ENCODE data around the gene NCBP2L. TPM values are rescaled to one million over a fixed set of nuclear protein-coding genes. Genes with fewer than 3 reads are reported as not detected.

NCBP2L gene
- total RNA-seq, 1 donor from 2014 or later, result not detected

- H3K4me3 ChIP-seq (ENCODE audit: low read depth, low read length), result no peak overlapping the region
- TF ChIP-seq CTCF (conservative IDR thresholded peaks at IDR 0.05; ENCODE audit: low read depth, low read length), result no peak
- no peak for DNase-seq (ENCODE audit: low read depth)
Observed at GRCh38 chrX:107752043-107752442, 25.5 kb upstream of the NCBP2L start.

GRCh38 chrX:107752714-107753113, 24.8 kb upstream of the NCBP2L start:
- no peak for DNase-seq (ENCODE audit: low read depth)
- H3K4me3 ChIP-seq (ENCODE audit: low read depth, low read length), result no peak overlapping the region
- no peak for TF ChIP-seq CTCF (conservative IDR thresholded peaks at IDR 0.05; ENCODE audit: low read depth, low read length)

- DNase-seq (ENCODE audit: low read depth), result no peak
- TF ChIP-seq CTCF (conservative IDR thresholded peaks at IDR 0.05; ENCODE audit: low read depth, low read length), result no peak
- no peak overlapping the region for H3K4me3 ChIP-seq (ENCODE audit: low read depth, low read length)
Observed at GRCh38 chrX:107753187-107753586, 24.3 kb upstream of the NCBP2L start.

- no peak for TF ChIP-seq CTCF (conservative IDR thresholded peaks at IDR 0.05; ENCODE audit: low read depth, low read length)
- H3K4me3 ChIP-seq (ENCODE audit: low read depth, low read length), result no peak overlapping the region
- no peak for DNase-seq (ENCODE audit: low read depth)
Observed at GRCh38 chrX:107755721-107756120, 21.8 kb upstream of the NCBP2L start.

- no peak overlapping the region for H3K4me3 ChIP-seq (ENCODE audit: low read depth, low read length)
- TF ChIP-seq CTCF (conservative IDR thresholded peaks at IDR 0.05; ENCODE audit: low read depth, low read length), result no peak
- DNase-seq (ENCODE audit: low read depth), result no peak
Observed at GRCh38 chrX:107758231-107758766, 19.2 kb upstream of the NCBP2L start.

GRCh38 chrX:107760304-107761077, 17.0 kb upstream of the NCBP2L start:
- H3K4me3 ChIP-seq (ENCODE audit: low read depth, low read length), result no peak overlapping the region
- no peak for TF ChIP-seq CTCF (conservative IDR thresholded peaks at IDR 0.05; ENCODE audit: low read depth, low read length)
- DNase-seq (ENCODE audit: low read depth), result no peak

GRCh38 chrX:107763647-107764046, 13.9 kb upstream of the NCBP2L start:
- no peak overlapping the region for H3K4me3 ChIP-seq (ENCODE audit: low read depth, low read length)
- no peak for DNase-seq (ENCODE audit: low read depth)
- TF ChIP-seq CTCF (conservative IDR thresholded peaks at IDR 0.05; ENCODE audit: low read depth, low read length), result no peak
